Astrocyte of the hippocampus (primary cell): ENCODE results near the gene PEX14.

Experiments
- DNase-seq: peaks from one replicate; pipeline ENCODE4 v3.0.0; 2011; ENCODE audit warnings: low read depth, low spot score

The PEX14 gene

GRCh38 chr1:10648689-10649516, 174.2 kb downstream of the PEX14 start:
- no peak for DNase-seq

- peak; percentile 33 for DNase-seq
Measured at GRCh38 chr1:10649517-10650201, 174.9 kb downstream of the PEX14 start.

GRCh38 chr1:10650556-10651388, 176.0 kb downstream of the PEX14 start:
- DNase-seq = no peak

- DNase-seq = peak; percentile 63
Measured at GRCh38 chr1:10651389-10651766, 176.6 kb downstream of the PEX14 start.

- DNase-seq = no peak
Measured at GRCh38 chr1:10651793-10652192, 177.0 kb downstream of the PEX14 start.

GRCh38 chr1:10652626-10653025, 177.9 kb downstream of the PEX14 start:
- no peak for DNase-seq

GRCh38 chr1:10653370-10654125, 178.8 kb downstream of the PEX14 start:
- no peak for DNase-seq

- no peak for DNase-seq
Measured at GRCh38 chr1:10655002-10655401, 180.3 kb downstream of the PEX14 start.

GRCh38 chr1:10656431-10656830, 181.7 kb downstream of the PEX14 start:
- no peak for DNase-seq

GRCh38 chr1:10657088-10657847, 182.5 kb downstream of the PEX14 start:
- DNase-seq = no peak

- DNase-seq = no peak
Measured at GRCh38 chr1:10658396-10659066, 183.8 kb downstream of the PEX14 start.

GRCh38 chr1:10659218-10659617, 184.5 kb downstream of the PEX14 start:
- no peak for DNase-seq

- DNase-seq = no peak
Measured at GRCh38 chr1:10659646-10660540, 185.1 kb downstream of the PEX14 start.

- no peak for DNase-seq
Measured at GRCh38 chr1:10661453-10661852, 186.7 kb downstream of the PEX14 start.

GRCh38 chr1:10662090-10662688, 187.4 kb downstream of the PEX14 start:
- no peak for DNase-seq

- DNase-seq = no peak
Measured at GRCh38 chr1:10662824-10663677, 188.3 kb downstream of the PEX14 start.

- DNase-seq = peak; percentile 76
Measured at GRCh38 chr1:10663678-10664035, 188.9 kb downstream of the PEX14 start.

GRCh38 chr1:10664251-10664650, 189.5 kb downstream of the PEX14 start:
- no peak for DNase-seq
